K562 (cell line): ENCODE results near the gene TEPSIN. TPM values are rescaled to one million over a fixed set of nuclear protein-coding genes. Genes with fewer than 3 reads are reported as not detected.

ENCODE experiments used
- ATAC-seq: fragments of 200-7000 bp; cut with Tn5 transposase; 3 replicates; pipeline ENCODE4 v1.9.1; 2020; ENCODE audit warnings: moderate library complexity
- BruUV-seq: library from RNA; stranded (reverse); fragments of 400-500 nt; replicated peaks from 2 replicates; lab custom pipeline; 2021; lab: Mats Ljungman, UMichigan
- CTCF ChIA-PET: fragments of 300-600 bp; formaldehyde crosslinking; extraction: SDS; loops from one replicate; lab custom pipeline; 2021; ENCODE audit warnings: low intra/inter-chr PET ratio; lab: Yijun Ruan, JAX
- POLR2A ChIA-PET: fragments of 300-600, 350-650 bp; sonication (Branson Sonifier 250); formaldehyde crosslinking; extraction: SDS; loops from one replicate; lab custom pipeline; 2021; ENCODE audit warnings: antibody characterized with exemption, inconsistent platforms; lab: Yijun Ruan, JAX
- DNase-seq, 4 experiments: peaks; one replicate each; pipeline versions ENCODE4 v3.0.0 to v3.0.0-alpha.2; 2011 to 2018; ENCODE audit warnings: low spot score in 3 of 4, mixed read lengths in 3 of 4; ENCODE audit errors: extremely low read depth in 1 of 4
- FAIRE-seq: peaks from 2 replicates; lab custom pipeline; 2011; peaks lifted over from hg19 to GRCh38; lab: Jason Lieb, UNC
- H2AFZ ChIP-seq: 2 replicates; pipeline ENCODE4 v1.6.0; 2011; ENCODE audit warnings: low read depth, low read length, control low read depth, inconsistent platforms
- H3K27ac ChIP-seq: fragments of 200-600 bp; 3 replicates; pipeline ENCODE4 v1.8.0; 2011; ENCODE audit warnings: low read depth, mild to moderate bottlenecking, control low read depth, inconsistent platforms, low read length, moderate library complexity, mixed read lengths; ENCODE audit errors: extremely low read depth
- H3K27me3 ChIP-seq, 2 experiments: fragments of 300-600 bp in 1 of 2; 2 replicates in 1 of 2; 3 replicates in 1 of 2; pipeline versions ENCODE4 v1.6.0 to v1.8.0; 2011; ENCODE audit warnings: inconsistent platforms in 2 of 2, low read length in 2 of 2, mild to moderate bottlenecking in 1 of 2, mixed read lengths in 1 of 2, moderate library complexity in 1 of 2; ENCODE audit not compliant: control insufficient read depth in 2 of 2, insufficient read depth in 2 of 2
- H3K36me3 ChIP-seq: fragments of 300-600 bp; 3 replicates; pipeline ENCODE4 v1.8.0; 2011; ENCODE audit warnings: mild to moderate bottlenecking, low read length, inconsistent platforms; ENCODE audit not compliant: control insufficient read depth, insufficient read depth
- H3K4me1 ChIP-seq, 2 experiments: fragments of 200-600 bp in 1 of 2; replicated peaks in 1 of 2; 2 replicates in 1 of 2; 3 replicates in 1 of 2; pipeline versions ENCODE4 v1.5.1 to v1.8.0; 2011; ENCODE audit warnings: inconsistent platforms in 2 of 2, low read length in 2 of 2, mild to moderate bottlenecking in 1 of 2, mixed read lengths in 1 of 2, moderate library complexity in 1 of 2; ENCODE audit not compliant: control insufficient read depth in 2 of 2, insufficient read depth in 2 of 2
- H3K4me2 ChIP-seq: 2 replicates; pipeline ENCODE4 v1.6.1; 2011; ENCODE audit warnings: low read length, control low read depth, inconsistent platforms, mixed read lengths; ENCODE audit not compliant: insufficient read depth
- H3K4me3 ChIP-seq: fragments of 200-600 bp; sonication (generic), shearing (Covaris generic); 2 replicates; pipeline ENCODE4 v1.5.1; 2016; ENCODE audit warnings: control low read depth, inconsistent platforms
- H3K79me2 ChIP-seq: fragments of 200-600 bp; 3 replicates; pipeline ENCODE4 v1.8.0; 2011; ENCODE audit warnings: low read length, inconsistent platforms; ENCODE audit not compliant: control insufficient read depth, insufficient read depth
- H3K9ac ChIP-seq, 2 experiments: 2 replicates each; pipeline versions ENCODE4 v1.6.0 to v1.6.1; 2011; ENCODE audit warnings: low read depth in 2 of 2, low read length in 2 of 2, control low read depth in 1 of 2, inconsistent platforms in 1 of 2, mild to moderate bottlenecking in 1 of 2, mixed read lengths in 1 of 2; ENCODE audit not compliant: insufficient read depth in 1 of 2
- H3K9me1 ChIP-seq: one replicate; pipeline ENCODE4 v1.6.0; 2011; ENCODE audit warnings: inconsistent platforms, mild to moderate bottlenecking, low read length, moderate library complexity; ENCODE audit not compliant: control insufficient read depth, insufficient read depth
- H3K9me3 ChIP-seq: replicated peaks from 2 replicates; pipeline ENCODE4 v1.5.1; 2011; ENCODE audit warnings: low read depth, low read length, inconsistent platforms; ENCODE audit not compliant: control insufficient read depth, insufficient read depth
- H4K20me1 ChIP-seq: replicated peaks from 2 replicates; pipeline ENCODE4 v1.6.1; 2011; ENCODE audit warnings: low read length, inconsistent platforms, mixed read lengths; ENCODE audit not compliant: control insufficient read depth, insufficient read depth
- CBX2 ChIP-seq: fragments of 200-600 bp; sonication (generic); IDR thresholded peaks from one replicate; pipeline ENCODE4 v1.6.1; 2012; ENCODE audit warnings: mild to moderate bottlenecking, low read length, inconsistent platforms; ENCODE audit not compliant: insufficient read depth, poor library complexity, severe bottlenecking
- GATAD2B ChIP-seq: fragments of 450-650 bp; IDR thresholded peaks from 2 replicates; pipeline ENCODE4 v1.6.1; 2017; ENCODE audit warnings: mild to moderate bottlenecking, borderline replicate concordance
- KLF10 ChIP-seq: fragments of 250-450 bp; sonication (Bioruptor Pico); IDR thresholded peaks from 2 replicates; pipeline ENCODE4 v1.6.1; 2021; ENCODE audit warnings: matching md5 sums
- MITF ChIP-seq: IDR thresholded peaks from 2 replicates; pipeline ENCODE4 v1.6.1; 2014; ENCODE audit warnings: antibody characterized with exemption
- NCOA1 ChIP-seq: fragments of 450-650 bp; IDR thresholded peaks from 2 replicates; pipeline ENCODE4 v1.6.1; 2016; ENCODE audit warnings: low read depth
- NFE2 ChIP-seq: IDR thresholded peaks from 2 replicates; pipeline ENCODE4 v1.6.1; 2014; ENCODE audit warnings: antibody characterized with exemption, low read depth
- NR2C1 ChIP-seq, 2 experiments: fragments of 450-650 bp; IDR thresholded peaks; 2 replicates each; pipeline ENCODE4 v1.6.1; 2017; ENCODE audit warnings: mild to moderate bottlenecking in 2 of 2, antibody characterized with exemption in 1 of 2, inconsistent platforms in 1 of 2, missing compliant biosample characterization in 1 of 2, missing genetic modification characterization in 1 of 2
- NR2C2 ChIP-seq, 2 experiments: fragments of 200-800 bp in 1 of 2; sonication (Bioruptor generic) in 1 of 2; sonication (generic) in 1 of 2; formaldehyde crosslinking in 1 of 2; IDR thresholded peaks; 2 replicates each; pipeline versions ENCODE4 v1.6.1 to v1.8.0; 2016 to 2022; ENCODE audit warnings: mild to moderate bottlenecking in 1 of 2, missing compliant biosample characterization in 1 of 2, missing genetic modification characterization in 1 of 2, missing genetic modification reagents in 1 of 2
- PHF8 ChIP-seq: fragments of 200-600 bp; sonication (generic); IDR thresholded peaks from 2 replicates; pipeline ENCODE4 v1.6.1; 2012; ENCODE audit warnings: mixed run types, mild to moderate bottlenecking, inconsistent platforms, low read length, moderate library complexity, borderline replicate concordance
- PTTG1 ChIP-seq: fragments of 450-650 bp; IDR thresholded peaks from 2 replicates; pipeline ENCODE4 v1.6.1; 2016; ENCODE audit warnings: low read depth, mild to moderate bottlenecking, missing genetic modification characterization, missing compliant biosample characterization
- SIRT6 ChIP-seq: IDR thresholded peaks from one replicate; pipeline ENCODE4 v1.6.1; 2012; ENCODE audit warnings: low read depth, mild to moderate bottlenecking, control low read depth, inconsistent platforms, low read length, moderate library complexity
- TARDBP ChIP-seq: fragments of 450-650 bp; IDR thresholded peaks from 2 replicates; pipeline ENCODE4 v1.6.1; 2016
- TFAP4 ChIP-seq: sonication (generic); formaldehyde crosslinking; IDR thresholded peaks from 2 replicates; pipeline ENCODE4 v1.8.0; 2022; ENCODE audit warnings: missing genetic modification reagents, mild to moderate bottlenecking, moderate library complexity, borderline replicate concordance
- ZNF696 ChIP-seq: fragments of 250-450 bp; sonication (Bioruptor Pico); conservative IDR thresholded peaks from 2 replicates; pipeline ENCODE4 v1.4.0; 2020; ENCODE audit warnings: mild to moderate bottlenecking, moderate library complexity
- ZSCAN32 ChIP-seq: fragments of 450-650 bp; formaldehyde crosslinking; IDR thresholded peaks from 2 replicates; pipeline ENCODE4 v1.4.0; 2020; ENCODE audit warnings: mild to moderate bottlenecking, moderate library complexity
- WGBS: fragments of 100-300 bp; shearing (Covaris generic); methylation state at CpG from one replicate; pipeline ENCODE4 v1.1.6; 2016; ENCODE audit warnings: low coverage, mixed read lengths; ENCODE audit not compliant: insufficient coverage; ENCODE audit errors: missing lambda C conversion rate; 5-methylcytosine and 5-hydroxymethylcytosine counted together
- in situ Hi-C: fragments of 300-500 bp; cut with MboI; formaldehyde crosslinking; loops from 4 replicates; pipeline ENCODE4 v1.15.0; 2018; ENCODE audit warnings: inconsistent platforms, mixed read lengths
- intact Hi-C: fragments of 100-400 bp; cut with micrococcal nuclease; formaldehyde crosslinking; loops from 2 replicates; pipeline ENCODE4 v1.14.2; 2022
- polyA plus RNA-seq, 8 experiments: library from polyadenylated mRNA; depleted of rRNA in 4 of 8; stranded (reverse) in 5 of 8; unstranded in 3 of 8; fragments of >200 nt; fragmentation: Nextera tagmentation in 2 of 8; fragmentation: Illumina TruSeq in 1 of 8; extraction: Ambion mirVana in 2 of 8; extraction: Trizol in 1 of 8; gene quantifications; 2 replicates each; pipeline versions ENCODE4 v1.2.1 to v1.2.3, GENCODE V29; 2011 to 2014; ENCODE audit warnings: inconsistent platforms in 1 of 8, missing spikeins in 1 of 8
- total RNA-seq, 7 experiments: library from RNA; depleted of rRNA in 6 of 7; stranded (reverse); fragments of >200 nt in 6 of 7; fragmentation: Illumina TruSeq in 2 of 7; extraction: Trizol in 2 of 7; gene quantifications; 2 replicates each; pipeline versions ENCODE4 v1.2.1 to v1.2.3, GENCODE V29; 2011 to 2021; ENCODE audit warnings: low replicate concordance in 1 of 7
- TF ChIP-seq, protein P1 (sequence below): fragments of 450-650 bp; IDR thresholded peaks from 2 replicates; pipeline ENCODE4 v1.6.1; 2016; ENCODE audit warnings: antibody characterized with exemption

TEPSIN gene
- total and polyA plus RNA-seq, 9 of the 15 experiments (the other 6 are each of a cell fraction or from before 2014, with no cell fraction given) = 0.80 to 29.8 (median 5.3) TPM

- no TSS peak for BruUV-seq
- in situ Hi-C loops = no loop called here
- Histone ChIP-seq H3K79me2 (peaks cover 52% of the 10 kb centered on the region), H3K36me3 (peaks cover 61% of the 10 kb centered on the region; the same call in 2 of the 3 replicates), H3K9me1 (no peaks in the 10 kb centered on the region), H3K9me3 (no peaks in the 10 kb centered on the region), H4K20me1 (no peaks in the 10 kb centered on the region), H3K4me2 (no peak overlapping the region), H3K4me3 (no peak overlapping the region), H3K9ac (peak overlapping the region in 1 of 2 experiments; percentile 43; a peak in 1 of 4 replicates), H3K27ac (no peak overlapping the region), H2AFZ (no peak overlapping the region), H3K4me1 (peaks cover 18 to 55% of the 10 kb centered on the region in 2 experiments), H3K27me3 (no peaks in the 10 kb centered on the region)
- ChIA-PET CTCF (no interaction called here), POLR2A (interaction anchor here (0.6 to 1.0 kb wide), 3 partner anchors 8 to 198 kb away, joined by 3 read pairs; no protein-coding TSS in a partner anchor)
- FAIRE-seq = no peak
- 94% methylated on average over 20 of the region's 21 CpGs for WGBS
- ATAC-seq = no peak
- no peak for DNase-seq
- intact Hi-C loops = no loop called here
- no peak for TF ChIP-seq GATAD2B
- TF ChIP-seq, protein P1, sequence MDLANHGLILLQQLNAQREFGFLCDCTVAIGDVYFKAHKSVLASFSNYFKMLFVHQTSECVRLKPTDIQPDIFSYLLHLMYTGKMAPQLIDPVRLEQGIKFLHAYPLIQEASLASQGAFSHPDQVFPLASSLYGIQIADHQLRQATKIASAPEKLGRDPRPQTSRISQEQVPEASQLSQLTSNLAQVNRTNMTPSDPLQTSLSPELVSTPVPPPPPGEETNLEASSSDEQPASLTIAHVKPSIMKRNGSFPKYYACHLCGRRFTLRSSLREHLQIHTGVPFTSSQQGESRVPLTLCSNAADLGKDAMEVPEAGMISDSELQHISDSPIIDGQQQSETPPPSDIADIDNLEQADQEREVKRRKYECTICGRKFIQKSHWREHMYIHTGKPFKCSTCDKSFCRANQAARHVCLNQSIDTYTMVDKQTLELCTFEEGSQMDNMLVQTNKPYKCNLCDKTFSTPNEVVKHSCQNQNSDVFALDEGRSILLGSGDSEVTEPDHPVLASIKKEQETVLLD = no peak
- TF ChIP-seq TFAP4 (CRISPR knock-in tag) = no peak
- TF ChIP-seq ZSCAN32 (CRISPR knock-in tag) = no peak
- no peak for TF ChIP-seq NFE2
- no peak for TF ChIP-seq KLF10 (CRISPR knock-in tag)
- TF ChIP-seq ZNF696 = no peak
- no peak for TF ChIP-seq NR2C2 (CRISPR knock-in tag; IDR thresholded peaks at IDR 0.05)
- TF ChIP-seq NR2C2 (tag; IDR thresholded peaks at IDR 0.05) = no peak
- no peak for TF ChIP-seq SIRT6
- TF ChIP-seq TARDBP = no peak
- TF ChIP-seq NR2C1 (IDR thresholded peaks at IDR 0.05) = no peak
- TF ChIP-seq NR2C1 (tag; IDR thresholded peaks at IDR 0.05) = no peak
- no peak for TF ChIP-seq NCOA1
- no peak for TF ChIP-seq PHF8
- TF ChIP-seq PTTG1 = no peak
- no peak for TF ChIP-seq MITF
- no peak for TF ChIP-seq CBX2
- TF ChIP-seq, all 486 proteins: peak for 0
Observed at GRCh38 chr17:81287152-81287551, 48.3 kb upstream of the TEPSIN start.
